Astrocyte (in vitro differentiated cells and primary cell): Measurements from ENCODE around the gene MTCL3.
A peak's percentile ranks its signal among the peaks of the same experiment; 100 is the strongest.

Experiments used
- DNase-seq: peaks from one replicate; pipeline ENCODE4 v3.0.0-alpha.2; 2010; ENCODE audit warnings: low read depth
- FAIRE-seq: peaks from 2 replicates; lab custom pipeline; 2011; peaks lifted over from hg19 to GRCh38; lab: Jason Lieb, UNC
- H2AFZ ChIP-seq: 2 replicates; pipeline ENCODE4 v1.6.0; 2012; ENCODE audit warnings: low read depth, low read length, inconsistent platforms
- H3K27ac ChIP-seq: 2 replicates; pipeline ENCODE4 v1.5.1; 2011; ENCODE audit warnings: low read depth, low read length, inconsistent platforms
- H3K27me3 ChIP-seq: 2 replicates; pipeline ENCODE4 v1.6.0; 2011; ENCODE audit warnings: low read length, inconsistent platforms; ENCODE audit not compliant: insufficient read depth
- H3K36me3 ChIP-seq: 2 replicates; pipeline ENCODE4 v1.5.1; 2011; ENCODE audit warnings: low read length, inconsistent platforms; ENCODE audit not compliant: insufficient read depth
- H3K4me1 ChIP-seq: 2 replicates; pipeline ENCODE4 v1.5.1; 2011; ENCODE audit warnings: low read length, inconsistent platforms; ENCODE audit not compliant: insufficient read depth
- H3K4me2 ChIP-seq: 2 replicates; pipeline ENCODE4 v1.6.0; 2012; ENCODE audit warnings: low read length, inconsistent platforms
- H3K4me3 ChIP-seq: 2 replicates; pipeline ENCODE4 v1.5.1; 2011; ENCODE audit warnings: low read depth, mild to moderate bottlenecking, low read length, inconsistent platforms; ENCODE audit not compliant: insufficient read depth
- H3K79me2 ChIP-seq: 2 replicates; pipeline ENCODE4 v1.6.0; 2012; ENCODE audit warnings: mild to moderate bottlenecking, low read length, inconsistent platforms; ENCODE audit not compliant: insufficient read depth
- H3K9ac ChIP-seq: 2 replicates; pipeline ENCODE4 v1.6.0; 2012; ENCODE audit warnings: mild to moderate bottlenecking, low read length, inconsistent platforms
- H3K9me3 ChIP-seq: 2 replicates; pipeline ENCODE4 v1.5.1; 2012; ENCODE audit warnings: low read depth, mild to moderate bottlenecking, low read length, inconsistent platforms; ENCODE audit not compliant: insufficient read depth
- H4K20me1 ChIP-seq: 2 replicates; pipeline ENCODE4 v1.6.0; 2012; ENCODE audit warnings: low read length, inconsistent platforms; ENCODE audit not compliant: insufficient read depth
- H3K27ac Mint-ChIP-seq: one replicate; pipeline ENCODE4 v1.8.0; 2021; ENCODE audit warnings: mild to moderate bottlenecking, mixed read lengths; ENCODE audit not compliant: unreplicated experiment
- H3K27me3 Mint-ChIP-seq: one replicate; pipeline ENCODE4 v1.8.0; 2021; ENCODE audit warnings: low read depth, mixed read lengths; ENCODE audit not compliant: unreplicated experiment
- H3K36me3 Mint-ChIP-seq: one replicate; pipeline ENCODE4 v1.8.0; 2021; ENCODE audit warnings: low read depth, mixed read lengths; ENCODE audit not compliant: unreplicated experiment
- H3K4me1 Mint-ChIP-seq: one replicate; pipeline ENCODE4 v1.8.0; 2021; ENCODE audit warnings: low read depth, mixed read lengths; ENCODE audit not compliant: unreplicated experiment
- H3K4me3 Mint-ChIP-seq: one replicate; pipeline ENCODE4 v1.8.0; 2021; ENCODE audit warnings: mild to moderate bottlenecking, moderate library complexity, mixed read lengths; ENCODE audit not compliant: unreplicated experiment
- H3K9me3 Mint-ChIP-seq: one replicate; pipeline ENCODE4 v1.8.0; 2021; ENCODE audit warnings: mild to moderate bottlenecking, mixed read lengths; ENCODE audit not compliant: unreplicated experiment
- CTCF ChIP-seq: IDR thresholded peaks from 2 replicates; pipeline ENCODE4 v1.5.1; 2011; ENCODE audit warnings: low read depth, mild to moderate bottlenecking, inconsistent platforms, low read length, moderate library complexity; ENCODE audit not compliant: insufficient read depth
- EZH2 ChIP-seq: IDR thresholded peaks from 2 replicates; pipeline ENCODE4 v1.6.1; 2012; ENCODE audit warnings: mild to moderate bottlenecking, low read length, inconsistent platforms; ENCODE audit not compliant: insufficient read depth

Gene MTCL3

GRCh38 chr6:127458222-127458621 is 60.9 kb downstream of the MTCL3 start:
- no peaks in the 10 kb centered on the region for H3K9me3 Mint-ChIP-seq
- H3K27me3 Mint-ChIP-seq = no peaks in the 10 kb centered on the region
- no peak overlapping the region for H3K4me3 Mint-ChIP-seq
- Histone ChIP-seq H2AFZ (no peak overlapping the region), H4K20me1 (no peaks in the 10 kb centered on the region), H3K4me2 (no peak overlapping the region), H3K4me3 (no peak overlapping the region), H3K36me3 (no peaks in the 10 kb centered on the region), H3K4me1 (no peaks in the 10 kb centered on the region), H3K27me3 (no peaks in the 10 kb centered on the region), H3K9me3 (no peaks in the 10 kb centered on the region), H3K79me2 (no peaks in the 10 kb centered on the region), H3K9ac (no peak overlapping the region), H3K27ac (no peak overlapping the region)
- peaks cover 3% of the 10 kb centered on the region for H3K36me3 Mint-ChIP-seq
- TF ChIP-seq EZH2 (no peak), CTCF (no peak)
- DNase-seq = no peak
- FAIRE-seq = no peak
- no peak overlapping the region for H3K27ac Mint-ChIP-seq
- peaks cover 19% of the 10 kb centered on the region for H3K4me1 Mint-ChIP-seq

GRCh38 chr6:127457456-127458064 is 61.6 kb downstream of the MTCL3 start:
- no peaks in the 10 kb centered on the region for H3K36me3 ChIP-seq

More at GRCh38 chr6:127457456-127458064, 61.6 kb downstream of the MTCL3 start:
- FAIRE-seq = no peak
- no peak overlapping the region for H2AFZ ChIP-seq
- no peak overlapping the region for H3K27ac ChIP-seq
- H4K20me1 ChIP-seq = no peaks in the 10 kb centered on the region
- DNase-seq = peak; percentile 80
- H3K9ac ChIP-seq = no peak overlapping the region
- H3K4me1 ChIP-seq = no peaks in the 10 kb centered on the region
- H3K27me3 ChIP-seq = no peaks in the 10 kb centered on the region
- no peaks in the 10 kb centered on the region for H3K27me3 Mint-ChIP-seq
- no peak overlapping the region for H3K4me3 Mint-ChIP-seq
- H3K9me3 ChIP-seq = no peaks in the 10 kb centered on the region
- no peaks in the 10 kb centered on the region for H3K79me2 ChIP-seq
- H3K4me3 ChIP-seq = no peak overlapping the region
- peaks cover 4% of the 10 kb centered on the region for H3K36me3 Mint-ChIP-seq
- H3K4me1 Mint-ChIP-seq = peaks cover 19% of the 10 kb centered on the region
- no peaks in the 10 kb centered on the region for H3K9me3 Mint-ChIP-seq
- H3K27ac Mint-ChIP-seq = no peak overlapping the region
- TF ChIP-seq CTCF (no peak), EZH2 (no peak)
- no peak overlapping the region for H3K4me2 ChIP-seq
